Fibroblast of pulmonary artery (primary cell): Measurements from ENCODE around the gene FIG4.

Experiments used
- DNase-seq: peaks from one replicate; pipeline ENCODE4 v3.0.0-alpha.2; 2010; ENCODE audit warnings: low read depth
- H3K4me3 ChIP-seq: replicated peaks from 2 replicates; pipeline ENCODE4 v1.5.1; 2011; ENCODE audit warnings: low read depth, mild to moderate bottlenecking, control low read depth, low read length, moderate library complexity
- CTCF ChIP-seq: IDR thresholded peaks from 2 replicates; pipeline ENCODE4 v1.5.1; 2011; ENCODE audit warnings: mild to moderate bottlenecking, control low read depth, low read length, inconsistent platforms; ENCODE audit errors: missing control alignments

FIG4 gene

GRCh38 chr6:109686566-109687265 is 4.4 kb upstream of the FIG4 start:
- DNase-seq = no peak
- no peak overlapping the region for H3K4me3 ChIP-seq
- TF ChIP-seq CTCF = no peak

- no peak overlapping the region for H3K4me3 ChIP-seq
- no peak for TF ChIP-seq CTCF
- peak; percentile 95 for DNase-seq
Observed at GRCh38 chr6:109687271-109687761, 3.8 kb upstream of the FIG4 start.

GRCh38 chr6:109690373-109690736 is 741 bp upstream of the FIG4 start:
- peak overlapping the region; percentile 83 for H3K4me3 ChIP-seq
- TF ChIP-seq CTCF = no peak
- DNase-seq = no peak

- DNase-seq = no peak
- TF ChIP-seq CTCF = no peak
- no peak overlapping the region for H3K4me3 ChIP-seq
Observed at GRCh38 chr6:109693111-109693510, 2.0 kb downstream of the FIG4 start.

GRCh38 chr6:109695468-109695867 is 4.4 kb downstream of the FIG4 start:
- H3K4me3 ChIP-seq = no peak overlapping the region
- DNase-seq = peak; percentile 25
- TF ChIP-seq CTCF = peak; percentile 8

- DNase-seq = no peak
- H3K4me3 ChIP-seq = no peak overlapping the region
- no peak for TF ChIP-seq CTCF
Observed at GRCh38 chr6:109696355-109696754, 5.3 kb downstream of the FIG4 start.

- no peak overlapping the region for H3K4me3 ChIP-seq
- no peak for TF ChIP-seq CTCF
- no peak for DNase-seq
Observed at GRCh38 chr6:109701221-109701620, 10.1 kb downstream of the FIG4 start.
